SK-N-SH (cell line): Measurements from ENCODE around the gene PXDN. TPM values are rescaled to one million over a fixed set of nuclear protein-coding genes. Genes with fewer than 3 reads are reported as not detected.

Source experiments
- CTCF ChIA-PET: fragments of 300-600, 350-600 bp; formaldehyde crosslinking; extraction: SDS; loops from one replicate; lab custom pipeline; 2021; lab: Yijun Ruan, JAX
- POLR2A ChIA-PET: fragments of 350-600 bp; sonication (Branson Sonifier 250); formaldehyde crosslinking; extraction: SDS; loops from one replicate; lab custom pipeline; 2020; ENCODE audit warnings: antibody characterized with exemption, inconsistent platforms; lab: Yijun Ruan, JAX
- DNase-seq: peaks from one replicate; pipeline ENCODE4 v3.0.0; 2012
- H2AFZ ChIP-seq: fragments of 200-600 bp; sonication (generic); 2 replicates; pipeline ENCODE4 v1.8.1; 2016; ENCODE audit warnings: antibody characterized with exemption, mild to moderate bottlenecking, low read depth
- H3F3A ChIP-seq: fragments of 200-600 bp; sonication (generic); replicated peaks from 2 replicates; pipeline ENCODE3; 2016; ENCODE audit warnings: antibody characterized with exemption, mild to moderate bottlenecking; ENCODE audit not compliant: insufficient read depth
- H3K27ac ChIP-seq, 2 experiments: fragments of 200-500 bp in 1 of 2; fragments of 200-600 bp in 1 of 2; sonication (Bioruptor generic) in 1 of 2; sonication (generic), shearing (Covaris generic) in 1 of 2; 2 replicates each; pipeline versions ENCODE4 v1.5.1 to v1.6.1; 2014 to 2016; ENCODE audit warnings: low read depth in 2 of 2, inconsistent platforms in 1 of 2, low read length in 1 of 2, mild to moderate bottlenecking in 1 of 2, mixed read lengths in 1 of 2
- H3K27me3 ChIP-seq: fragments of 200-600 bp; sonication (generic), shearing (Covaris generic); 2 replicates; pipeline ENCODE4 v1.6.1; 2016; ENCODE audit warnings: mixed run types; ENCODE audit not compliant: insufficient read depth
- H3K36me3 ChIP-seq, 2 experiments: fragments of 200-500 bp in 1 of 2; fragments of 200-600 bp in 1 of 2; sonication (Bioruptor generic) in 1 of 2; sonication (generic) in 1 of 2; replicated peaks in 1 of 2; 2 replicates each; pipeline versions ENCODE3 to v1.5.1; 2014 to 2016; ENCODE audit warnings: low read length in 1 of 2, mild to moderate bottlenecking in 1 of 2; ENCODE audit not compliant: insufficient read depth in 2 of 2, control insufficient read depth in 1 of 2
- H3K4me1 ChIP-seq, 2 experiments: fragments of 200-500 bp in 1 of 2; fragments of 200-600 bp in 1 of 2; sonication (Bioruptor generic) in 1 of 2; sonication (generic), shearing (Covaris generic) in 1 of 2; 2 replicates each; pipeline versions ENCODE4 v1.5.1 to v1.6.1; 2014 to 2016; ENCODE audit warnings: low read depth in 1 of 2, low read length in 1 of 2, mixed run types in 1 of 2; ENCODE audit not compliant: insufficient read depth in 2 of 2, control insufficient read depth in 1 of 2
- H3K4me2 ChIP-seq: fragments of 200-600 bp; sonication (generic), shearing (Covaris generic); 2 replicates; pipeline ENCODE4 v1.6.1; 2017; ENCODE audit warnings: mixed run types
- H3K4me3 ChIP-seq, 2 experiments: fragments of 200-500 bp in 1 of 2; fragments of 200-600 bp in 1 of 2; sonication (Bioruptor generic) in 1 of 2; sonication (generic), shearing (Covaris generic) in 1 of 2; 2 replicates each; pipeline versions ENCODE4 v1.5.1 to v1.8.1; 2014 to 2016; ENCODE audit warnings: low read depth in 2 of 2, inconsistent platforms in 1 of 2, low read length in 1 of 2, mild to moderate bottlenecking in 1 of 2, mixed read lengths in 1 of 2, moderate library complexity in 1 of 2
- H3K79me2 ChIP-seq: fragments of 200-600 bp; sonication (generic); 2 replicates; pipeline ENCODE4 v1.8.1; 2017; ENCODE audit warnings: mild to moderate bottlenecking; ENCODE audit not compliant: insufficient read depth
- H3K9ac ChIP-seq: fragments of 200-600 bp; sonication (generic); 2 replicates; pipeline ENCODE4 v1.6.1; 2017; ENCODE audit warnings: mixed run types
- H3K9me2 ChIP-seq: fragments of 200-600 bp; sonication (generic); 2 replicates; pipeline ENCODE4 v1.6.1; 2017; ENCODE audit warnings: mixed run types
- H3K9me3 ChIP-seq: fragments of 200-600 bp; sonication (generic); 2 replicates; pipeline ENCODE4 v1.6.1; 2017; ENCODE audit warnings: mixed run types, mild to moderate bottlenecking, moderate library complexity
- H4K20me1 ChIP-seq: fragments of 200-600 bp; sonication (generic); 2 replicates; pipeline ENCODE4 v1.6.1; 2017; ENCODE audit warnings: mild to moderate bottlenecking, mixed run types; ENCODE audit not compliant: insufficient read depth
- FOSL2 ChIP-seq: IDR thresholded peaks from 2 replicates; pipeline ENCODE4 v1.4.0; 2012; ENCODE audit warnings: low read depth, mild to moderate bottlenecking, moderate library complexity, borderline replicate concordance
- FOXJ3 ChIP-seq: sonication (generic); formaldehyde crosslinking; IDR thresholded peaks from 2 replicates; pipeline ENCODE4 v1.5.1; 2020; ENCODE audit warnings: mild to moderate bottlenecking, missing genetic modification reagents
- GABPA ChIP-seq: IDR thresholded peaks from 2 replicates; pipeline ENCODE4 v1.4.0; 2012; ENCODE audit warnings: low read depth, mild to moderate bottlenecking
- JUND ChIP-seq: IDR thresholded peaks from 2 replicates; pipeline ENCODE4 v1.4.0; 2012
- NFIC ChIP-seq: IDR thresholded peaks from 2 replicates; pipeline ENCODE4 v1.4.0; 2012; ENCODE audit warnings: borderline replicate concordance
- TCF12 ChIP-seq: IDR thresholded peaks from 2 replicates; pipeline ENCODE4 v1.4.0; 2012
- WGBS: methylation state at CpG from one replicate; pipeline ENCODE4 v1.1.6; 2017; ENCODE audit warnings: low lambda C conversion rate; 5-methylcytosine and 5-hydroxymethylcytosine counted together
- polyA plus RNA-seq, 3 experiments: library from polyadenylated mRNA; depleted of rRNA; stranded (reverse); fragments of >200 nt; gene quantifications; 2 replicates each; pipeline ENCODE4 v1.2.3, GENCODE V29; 2012
- TF ChIP-seq, protein P1 (sequence below): fragments of 150-350 bp; IDR thresholded peaks from 2 replicates; pipeline ENCODE4 v1.6.1; 2017; ENCODE audit warnings: antibody characterized with exemption, low read length, low read depth, borderline replicate concordance
- TF ChIP-seq, protein P2 (sequence below): IDR thresholded peaks from 2 replicates; pipeline ENCODE4 v1.6.1; 2012; ENCODE audit warnings: mild to moderate bottlenecking, low read depth, low read length, moderate library complexity
- TF ChIP-seq, protein P3 (sequence below): IDR thresholded peaks from 2 replicates; pipeline ENCODE4; 2012
- TF ChIP-seq, protein P4 (sequence below): fragments of 200-600 bp; sonication (generic); IDR thresholded peaks from 2 replicates; pipeline ENCODE4 v1.6.1; 2017; ENCODE audit warnings: antibody characterized with exemption, mild to moderate bottlenecking, moderate library complexity
- TF ChIP-seq, protein P5 (sequence below): fragments of 150-350 bp; IDR thresholded peaks from 2 replicates; pipeline ENCODE4 v1.6.1; 2016; ENCODE audit warnings: mild to moderate bottlenecking, low read depth, low read length

Gene PXDN
- polyA plus RNA-seq, 1 of the 3 experiments (the other 2 are of a cell fraction), result 146 TPM

DNA sequence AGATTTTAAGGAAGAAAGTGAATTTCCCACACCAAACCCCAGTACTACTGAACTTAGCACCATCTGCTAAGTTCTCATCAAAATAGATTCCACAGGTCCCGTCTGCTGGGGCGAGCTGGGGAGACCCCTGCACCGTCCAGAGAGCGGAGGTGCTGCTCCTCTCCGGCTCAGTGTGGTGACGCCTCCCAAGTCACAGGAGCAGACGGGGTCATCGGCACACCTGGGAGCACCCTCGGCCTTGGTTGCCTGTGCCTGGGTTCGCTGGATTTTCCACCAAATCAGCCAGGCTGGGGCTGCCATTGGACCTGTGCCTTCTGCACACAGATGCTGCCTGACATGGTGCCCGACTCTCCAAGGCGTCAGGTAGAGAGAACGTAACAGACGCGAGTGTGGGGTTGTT is 141.3 kb downstream of the PXDN start:
- Histone ChIP-seq H3K9me2 (no peaks in the 10 kb centered on the region), H3K4me3 (no peak overlapping the region), H3K9me3 (no peaks in the 10 kb centered on the region), H2AFZ (no peak overlapping the region), H3K27me3 (no peaks in the 10 kb centered on the region), H3K36me3 (no peaks in the 10 kb centered on the region), H3K27ac (no peak overlapping the region), H3F3A (no peaks in the 10 kb centered on the region), H3K4me1 (peaks cover 19 to 30% of the 10 kb centered on the region in 2 experiments; a peak in 2 of 4 replicates), H4K20me1 (no peaks in the 10 kb centered on the region), H3K9ac (no peak overlapping the region), H3K4me2 (no peak overlapping the region), H3K79me2 (no peaks in the 10 kb centered on the region)
- POLR2A ChIA-PET, result no interaction called here
- no peak for TF ChIP-seq FOXJ3 (CRISPR knock-in tag)
- no peak for TF ChIP-seq TCF12
- TF ChIP-seq FOSL2, result no peak
- WGBS, result 95% methylated on average over 12 of the region's 15 CpGs
- CTCF ChIA-PET, result interaction anchor here (1.1 to 2.9 kb wide), 2 partner anchors 9 to 13 kb away, joined by 3 to 10 read pairs; no protein-coding TSS in a partner anchor
- no peak for DNase-seq

DNA sequence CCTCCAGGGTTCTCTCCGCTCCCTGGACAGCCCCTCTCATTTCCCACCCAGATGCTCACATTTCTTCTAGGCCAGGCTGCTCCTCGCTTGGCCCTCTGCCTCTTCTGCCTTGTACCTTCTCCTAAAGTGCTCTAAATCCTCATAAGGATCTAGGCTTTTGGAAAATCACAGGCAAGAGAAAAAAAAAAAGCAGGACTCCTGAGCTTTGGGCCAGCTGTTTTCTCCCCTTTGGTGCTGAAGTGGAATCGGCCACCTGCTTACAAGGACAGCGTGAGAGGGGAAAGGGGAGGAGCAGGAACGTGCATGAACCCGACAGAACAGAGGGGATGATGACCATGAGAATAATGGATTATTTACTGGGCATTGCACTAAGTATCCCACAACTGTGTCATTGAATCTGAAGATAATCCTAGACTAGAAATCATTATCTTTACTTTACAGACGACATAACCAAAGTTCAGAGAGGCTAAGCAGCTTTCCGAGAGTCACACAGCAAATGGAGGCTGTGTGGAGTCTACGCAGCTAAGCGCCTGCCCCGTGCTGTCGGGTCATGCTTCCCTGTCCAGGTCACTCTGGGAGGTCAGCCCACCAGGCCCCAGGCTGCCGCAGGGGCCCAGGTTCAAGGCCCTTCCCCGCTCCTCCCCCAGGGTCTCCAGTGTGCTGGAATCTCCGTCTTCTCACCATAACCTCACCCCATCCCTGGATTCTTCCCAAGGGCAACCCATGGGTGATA is 141.9 kb downstream of the PXDN start:
- Histone ChIP-seq H3K4me2 (no peak overlapping the region), H3K9me2 (no peaks in the 10 kb centered on the region), H3K4me1 (peaks cover 16 to 31% of the 10 kb centered on the region in 2 experiments; a peak in 2 of 4 replicates), H4K20me1 (no peaks in the 10 kb centered on the region), H2AFZ (no peak overlapping the region), H3F3A (no peaks in the 10 kb centered on the region), H3K36me3 (no peaks in the 10 kb centered on the region), H3K27ac (no peak overlapping the region), H3K4me3 (no peak overlapping the region), H3K79me2 (no peaks in the 10 kb centered on the region), H3K9me3 (no peaks in the 10 kb centered on the region), H3K27me3 (no peaks in the 10 kb centered on the region), H3K9ac (no peak overlapping the region)
- WGBS, result 84% methylated on average over 15 of the region's 15 CpGs
- ChIA-PET CTCF (interaction anchor here (0.6 to 2.9 kb wide), 3 partner anchors 8 to 130 kb away, joined by 3 to 10 read pairs (median 3); no protein-coding TSS in a partner anchor), POLR2A (no interaction called here)
- TF ChIP-seq, protein P1, sequence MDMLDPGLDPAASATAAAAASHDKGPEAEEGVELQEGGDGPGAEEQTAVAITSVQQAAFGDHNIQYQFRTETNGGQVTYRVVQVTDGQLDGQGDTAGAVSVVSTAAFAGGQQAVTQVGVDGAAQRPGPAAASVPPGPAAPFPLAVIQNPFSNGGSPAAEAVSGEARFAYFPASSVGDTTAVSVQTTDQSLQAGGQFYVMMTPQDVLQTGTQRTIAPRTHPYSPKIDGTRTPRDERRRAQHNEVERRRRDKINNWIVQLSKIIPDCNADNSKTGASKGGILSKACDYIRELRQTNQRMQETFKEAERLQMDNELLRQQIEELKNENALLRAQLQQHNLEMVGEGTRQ, result no peak
- TF ChIP-seq JUND (no peak), NFIC (no peak), GABPA (no peak)
- TF ChIP-seq, protein P2, sequence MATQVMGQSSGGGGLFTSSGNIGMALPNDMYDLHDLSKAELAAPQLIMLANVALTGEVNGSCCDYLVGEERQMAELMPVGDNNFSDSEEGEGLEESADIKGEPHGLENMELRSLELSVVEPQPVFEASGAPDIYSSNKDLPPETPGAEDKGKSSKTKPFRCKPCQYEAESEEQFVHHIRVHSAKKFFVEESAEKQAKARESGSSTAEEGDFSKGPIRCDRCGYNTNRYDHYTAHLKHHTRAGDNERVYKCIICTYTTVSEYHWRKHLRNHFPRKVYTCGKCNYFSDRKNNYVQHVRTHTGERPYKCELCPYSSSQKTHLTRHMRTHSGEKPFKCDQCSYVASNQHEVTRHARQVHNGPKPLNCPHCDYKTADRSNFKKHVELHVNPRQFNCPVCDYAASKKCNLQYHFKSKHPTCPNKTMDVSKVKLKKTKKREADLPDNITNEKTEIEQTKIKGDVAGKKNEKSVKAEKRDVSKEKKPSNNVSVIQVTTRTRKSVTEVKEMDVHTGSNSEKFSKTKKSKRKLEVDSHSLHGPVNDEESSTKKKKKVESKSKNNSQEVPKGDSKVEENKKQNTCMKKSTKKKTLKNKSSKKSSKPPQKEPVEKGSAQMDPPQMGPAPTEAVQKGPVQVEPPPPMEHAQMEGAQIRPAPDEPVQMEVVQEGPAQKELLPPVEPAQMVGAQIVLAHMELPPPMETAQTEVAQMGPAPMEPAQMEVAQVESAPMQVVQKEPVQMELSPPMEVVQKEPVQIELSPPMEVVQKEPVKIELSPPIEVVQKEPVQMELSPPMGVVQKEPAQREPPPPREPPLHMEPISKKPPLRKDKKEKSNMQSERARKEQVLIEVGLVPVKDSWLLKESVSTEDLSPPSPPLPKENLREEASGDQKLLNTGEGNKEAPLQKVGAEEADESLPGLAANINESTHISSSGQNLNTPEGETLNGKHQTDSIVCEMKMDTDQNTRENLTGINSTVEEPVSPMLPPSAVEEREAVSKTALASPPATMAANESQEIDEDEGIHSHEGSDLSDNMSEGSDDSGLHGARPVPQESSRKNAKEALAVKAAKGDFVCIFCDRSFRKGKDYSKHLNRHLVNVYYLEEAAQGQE, result no peak
- TF ChIP-seq, protein P3, sequence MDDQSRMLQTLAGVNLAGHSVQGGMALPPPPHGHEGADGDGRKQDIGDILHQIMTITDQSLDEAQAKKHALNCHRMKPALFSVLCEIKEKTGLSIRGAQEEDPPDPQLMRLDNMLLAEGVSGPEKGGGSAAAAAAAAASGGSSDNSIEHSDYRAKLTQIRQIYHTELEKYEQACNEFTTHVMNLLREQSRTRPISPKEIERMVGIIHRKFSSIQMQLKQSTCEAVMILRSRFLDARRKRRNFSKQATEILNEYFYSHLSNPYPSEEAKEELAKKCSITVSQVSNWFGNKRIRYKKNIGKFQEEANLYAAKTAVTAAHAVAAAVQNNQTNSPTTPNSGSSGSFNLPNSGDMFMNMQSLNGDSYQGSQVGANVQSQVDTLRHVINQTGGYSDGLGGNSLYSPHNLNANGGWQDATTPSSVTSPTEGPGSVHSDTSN, result no peak
- TF ChIP-seq, protein P4, sequence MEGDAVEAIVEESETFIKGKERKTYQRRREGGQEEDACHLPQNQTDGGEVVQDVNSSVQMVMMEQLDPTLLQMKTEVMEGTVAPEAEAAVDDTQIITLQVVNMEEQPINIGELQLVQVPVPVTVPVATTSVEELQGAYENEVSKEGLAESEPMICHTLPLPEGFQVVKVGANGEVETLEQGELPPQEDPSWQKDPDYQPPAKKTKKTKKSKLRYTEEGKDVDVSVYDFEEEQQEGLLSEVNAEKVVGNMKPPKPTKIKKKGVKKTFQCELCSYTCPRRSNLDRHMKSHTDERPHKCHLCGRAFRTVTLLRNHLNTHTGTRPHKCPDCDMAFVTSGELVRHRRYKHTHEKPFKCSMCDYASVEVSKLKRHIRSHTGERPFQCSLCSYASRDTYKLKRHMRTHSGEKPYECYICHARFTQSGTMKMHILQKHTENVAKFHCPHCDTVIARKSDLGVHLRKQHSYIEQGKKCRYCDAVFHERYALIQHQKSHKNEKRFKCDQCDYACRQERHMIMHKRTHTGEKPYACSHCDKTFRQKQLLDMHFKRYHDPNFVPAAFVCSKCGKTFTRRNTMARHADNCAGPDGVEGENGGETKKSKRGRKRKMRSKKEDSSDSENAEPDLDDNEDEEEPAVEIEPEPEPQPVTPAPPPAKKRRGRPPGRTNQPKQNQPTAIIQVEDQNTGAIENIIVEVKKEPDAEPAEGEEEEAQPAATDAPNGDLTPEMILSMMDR, result no peak
- TF ChIP-seq, protein P5, sequence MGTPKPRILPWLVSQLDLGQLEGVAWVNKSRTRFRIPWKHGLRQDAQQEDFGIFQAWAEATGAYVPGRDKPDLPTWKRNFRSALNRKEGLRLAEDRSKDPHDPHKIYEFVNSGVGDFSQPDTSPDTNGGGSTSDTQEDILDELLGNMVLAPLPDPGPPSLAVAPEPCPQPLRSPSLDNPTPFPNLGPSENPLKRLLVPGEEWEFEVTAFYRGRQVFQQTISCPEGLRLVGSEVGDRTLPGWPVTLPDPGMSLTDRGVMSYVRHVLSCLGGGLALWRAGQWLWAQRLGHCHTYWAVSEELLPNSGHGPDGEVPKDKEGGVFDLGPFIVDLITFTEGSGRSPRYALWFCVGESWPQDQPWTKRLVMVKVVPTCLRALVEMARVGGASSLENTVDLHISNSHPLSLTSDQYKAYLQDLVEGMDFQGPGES, result no peak
- DNase-seq, result no peak
